ENCODE results near the gene ARL15.

- no peak for TF ChIP-seq CTCF (IDR thresholded peaks at IDR 0.05; ENCODE audit: extremely low read depth in 1 of 2, insufficient read depth in 1 of 2, low read depth in 1 of 2, low read length in 2 of 2)
- TF ChIP-seq POLR2AphosphoS5 (IDR thresholded peaks at IDR 0.05; ENCODE audit: insufficient read depth, low read depth, low read length), result no peak
Observed at GRCh38 chr5:54325610-54326311, 15.4 kb upstream of the ARL15 start.

All from endothelial cell of umbilical vein (primary cell).